Adipocyte (in vitro differentiated cells): ENCODE results near the gene ATP5F1A.
A peak's percentile ranks its signal among the peaks of the same experiment; 100 is the strongest.

Experiments
- DNase-seq: peaks from one replicate; pipeline ENCODE4 v3.0.0-alpha.2; 2015; ENCODE audit warnings: low read depth
- H3K27me3 ChIP-seq: replicated peaks from 2 replicates; pipeline ENCODE4 v1.7.0; 2013; ENCODE audit warnings: mild to moderate bottlenecking, low read length, moderate library complexity; ENCODE audit not compliant: control insufficient read depth, insufficient read depth
- H3K36me3 ChIP-seq: 2 replicates; pipeline ENCODE4 v1.7.0; 2013; ENCODE audit warnings: low read length, mild to moderate bottlenecking, moderate library complexity; ENCODE audit not compliant: control insufficient read depth, insufficient read depth, severe bottlenecking
- H3K4me1 ChIP-seq: 2 replicates; pipeline ENCODE4 v1.7.0; 2013; ENCODE audit warnings: mild to moderate bottlenecking, low read length, moderate library complexity; ENCODE audit not compliant: control insufficient read depth, insufficient read depth
- H3K4me3 ChIP-seq: 2 replicates; pipeline ENCODE4 v1.7.0; 2013; ENCODE audit warnings: mild to moderate bottlenecking, low read length, moderate library complexity
- H3K9ac ChIP-seq: 2 replicates; pipeline ENCODE4 v1.7.0; 2013; ENCODE audit warnings: mild to moderate bottlenecking, low read length, moderate library complexity
- H3K9me3 ChIP-seq: 2 replicates; pipeline ENCODE4 v1.7.0; 2013; ENCODE audit warnings: mild to moderate bottlenecking, low read length, moderate library complexity; ENCODE audit not compliant: control insufficient read depth

ATP5F1A gene

DNA sequence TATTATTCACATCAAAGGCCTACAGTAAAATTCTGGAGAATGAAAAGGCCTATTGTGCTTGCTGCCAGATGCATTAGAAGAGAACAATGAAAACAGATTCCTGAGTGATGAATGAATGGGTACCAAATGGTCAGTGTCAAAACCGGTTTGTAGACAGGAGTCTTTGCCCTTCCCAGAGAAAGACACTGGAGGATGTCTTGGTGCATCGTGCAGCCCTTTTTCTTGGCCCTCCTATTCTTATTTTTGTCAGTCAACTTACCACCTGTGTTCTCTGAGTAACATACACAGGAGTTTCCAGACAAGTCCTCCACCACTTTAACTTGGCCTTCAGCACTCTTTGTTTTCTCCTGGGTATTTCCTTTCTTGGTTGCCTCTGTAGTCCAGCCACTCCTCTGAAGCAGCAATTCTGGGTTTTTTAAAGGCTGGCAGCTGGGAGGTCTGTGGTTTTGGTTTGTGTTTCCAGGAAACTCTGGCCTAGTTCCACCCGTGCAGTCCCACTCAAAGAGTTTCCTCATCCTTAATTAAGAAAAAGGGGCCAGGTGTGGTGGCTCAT is 55.4 kb downstream of the ATP5F1A start:
- Histone ChIP-seq H3K9me3 (no peaks in the 10 kb centered on the region), H3K27me3 (no peaks in the 10 kb centered on the region), H3K36me3 (no peaks in the 10 kb centered on the region), H3K4me1 (no peaks in the 10 kb centered on the region), H3K9ac (no peak overlapping the region), H3K4me3 (no peak overlapping the region)
- peak; percentile 46 for DNase-seq

- Histone ChIP-seq H3K4me1 (no peaks in the 10 kb centered on the region), H3K27me3 (no peaks in the 10 kb centered on the region), H3K36me3 (no peaks in the 10 kb centered on the region), H3K9me3 (no peaks in the 10 kb centered on the region), H3K4me3 (no peak overlapping the region), H3K9ac (no peak overlapping the region)
- no peak for DNase-seq
Observed at GRCh38 chr18:46040747-46041104, 57.4 kb downstream of the ATP5F1A start.

- Histone ChIP-seq H3K9me3 (no peaks in the 10 kb centered on the region), H3K9ac (no peak overlapping the region), H3K36me3 (no peaks in the 10 kb centered on the region), H3K27me3 (no peaks in the 10 kb centered on the region), H3K4me3 (no peak overlapping the region), H3K4me1 (no peaks in the 10 kb centered on the region)
- DNase-seq: no peak
Observed at GRCh38 chr18:46040033-46040746, 57.9 kb downstream of the ATP5F1A start.

GRCh38 chr18:46037512-46038305 is 60.4 kb downstream of the ATP5F1A start:
- Histone ChIP-seq H3K4me3 (no peak overlapping the region), H3K27me3 (no peaks in the 10 kb centered on the region), H3K9ac (no peak overlapping the region), H3K36me3 (no peaks in the 10 kb centered on the region), H3K4me1 (peaks cover 9% of the 10 kb centered on the region), H3K9me3 (no peaks in the 10 kb centered on the region)
- DNase-seq: no peak

DNA sequence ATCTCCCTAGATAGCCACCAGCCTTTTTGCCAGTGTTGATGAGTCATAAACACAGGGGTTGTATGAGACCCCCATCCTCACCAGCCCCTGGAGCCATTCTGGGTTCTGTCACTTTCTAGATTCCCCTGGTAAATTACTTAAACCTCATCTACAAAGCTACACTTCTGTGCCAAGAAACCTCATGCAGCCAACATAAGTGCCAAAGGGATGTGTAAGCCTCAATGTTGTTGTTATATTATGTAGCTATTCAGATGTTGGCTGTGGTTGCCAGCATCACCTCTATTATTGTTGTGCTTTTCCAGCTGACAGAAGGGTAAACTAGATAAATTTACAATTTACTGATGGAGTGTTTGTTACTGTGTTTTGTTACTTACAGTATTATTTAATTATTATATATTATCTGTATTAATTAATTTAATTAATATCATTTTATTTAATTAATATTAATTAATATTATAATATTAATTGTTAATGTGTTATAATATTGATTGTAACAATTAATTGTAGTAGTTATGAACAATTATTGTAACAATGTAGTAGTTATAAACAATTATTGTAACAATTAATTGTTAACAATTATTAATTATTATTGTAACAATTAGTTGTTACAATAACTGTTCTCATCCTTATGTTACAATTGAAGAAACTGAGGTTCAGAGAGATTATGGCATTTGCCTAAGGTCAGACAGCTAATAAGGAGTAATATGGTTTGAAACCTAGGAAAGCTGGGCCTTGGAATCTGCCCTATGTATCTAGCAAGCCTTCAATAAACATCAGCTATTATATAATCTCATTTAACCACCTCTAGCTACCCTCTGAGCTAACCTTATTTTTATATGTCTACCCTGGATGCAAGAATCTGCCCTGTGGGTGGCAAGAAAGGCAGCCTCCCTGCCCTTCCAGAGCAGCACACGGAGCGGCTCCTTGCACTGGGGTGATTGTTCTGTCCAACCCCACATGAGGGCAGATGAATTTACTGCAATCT is 62.1 kb downstream of the ATP5F1A start:
- peak; percentile 54 for DNase-seq

GRCh38 chr18:46034230-46034629 is 63.9 kb downstream of the ATP5F1A start:
- Histone ChIP-seq H3K9me3 (no peaks in the 10 kb centered on the region), H3K27me3 (no peaks in the 10 kb centered on the region), H3K4me3 (no peak overlapping the region), H3K36me3 (no peaks in the 10 kb centered on the region), H3K9ac (no peak overlapping the region), H3K4me1 (peaks cover 9% of the 10 kb centered on the region)
- no peak for DNase-seq

More for the DNA sequence above, 62.1 kb downstream of the ATP5F1A start:
- Histone ChIP-seq H3K4me1 (peaks cover 9% of the 10 kb centered on the region), H3K27me3 (no peaks in the 10 kb centered on the region), H3K36me3 (no peaks in the 10 kb centered on the region), H3K4me3 (no peak overlapping the region), H3K9ac (no peak overlapping the region), H3K9me3 (no peaks in the 10 kb centered on the region)

GRCh38 chr18:46031741-46032140 is 66.4 kb downstream of the ATP5F1A start:
- Histone ChIP-seq H3K27me3 (no peaks in the 10 kb centered on the region), H3K9ac (no peak overlapping the region), H3K4me3 (no peak overlapping the region), H3K36me3 (no peaks in the 10 kb centered on the region), H3K4me1 (peaks cover 9% of the 10 kb centered on the region), H3K9me3 (no peaks in the 10 kb centered on the region)
- no peak for DNase-seq
